ENCODE data around the gene ZNF12. TPM values are rescaled to one million over a fixed set of nuclear protein-coding genes. Genes with fewer than 3 reads are reported as not detected.
"Not testable (repeated sequence)": the region's sequence is repeated elsewhere in the genome, so short reads cannot be mapped to it uniquely, and the experiment has no call there.

The ZNF12 gene
- polyA plus RNA-seq (26.0 and 27.9 TPM in 2 replicates), polyA minus RNA-seq (55.5 and 61.0 TPM in 2 replicates)

DNA sequence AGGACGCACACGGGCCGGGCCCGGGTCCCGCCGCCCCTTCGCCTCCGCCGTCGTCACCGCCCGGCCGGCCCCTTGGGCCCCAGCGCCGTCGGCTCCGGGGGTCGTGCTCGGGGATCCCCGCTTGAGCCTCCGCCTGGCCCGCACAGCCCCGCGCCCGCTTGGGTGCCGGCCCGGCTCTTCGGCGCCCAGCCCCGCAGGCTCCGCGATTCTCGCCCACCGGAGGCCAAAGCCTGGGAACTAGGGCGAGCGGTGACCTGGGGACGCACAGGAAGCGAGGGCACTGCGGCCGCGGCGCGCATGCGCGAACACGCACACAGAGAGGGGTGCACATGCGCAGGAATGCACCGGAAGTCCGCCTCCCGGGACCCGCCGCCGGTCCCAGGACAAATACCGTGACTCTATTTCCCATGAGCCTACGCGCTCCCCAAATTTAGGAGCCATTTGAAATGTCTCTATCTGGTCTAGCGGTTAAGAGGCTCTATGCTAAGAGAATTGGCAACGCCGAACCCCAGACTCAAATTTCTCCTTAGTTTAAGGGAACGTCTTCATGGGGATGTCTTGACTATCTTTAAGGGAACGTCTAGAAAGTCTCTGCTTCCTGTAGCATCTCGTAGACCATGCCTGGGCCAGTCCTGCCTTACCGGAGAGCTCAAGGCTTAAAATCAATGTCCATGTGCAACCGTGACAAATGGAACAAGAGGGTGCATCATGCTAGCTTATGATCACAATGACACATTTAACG is at the start of gene ZNF12:
Gene ZNF12, minus strand, starts transcription at position 282 of the 742 bp plus-strand sequence. CDS start 1,774 bp downstream, outside the sequence.
- no peaks in the 10 kb centered on the region for H3K27me3 ChIP-seq (ENCODE audit: insufficient read depth, low read depth, low read length)
- peaks cover 11% of the 10 kb centered on the region for H3K36me3 ChIP-seq (ENCODE audit: insufficient read depth, low read length)
- H3K4me2 ChIP-seq (ENCODE audit: low read length), result peak within 1 kb of the TSS; percentile 96
- H3F3A ChIP-seq (ENCODE audit: insufficient read depth, low read length, poor library complexity, severe bottlenecking), result peaks cover 4% of the 10 kb centered on the region
- no peaks in the 10 kb centered on the region for H3K9me2 ChIP-seq (ENCODE audit: insufficient read depth, low read length)
- H3K27ac ChIP-seq (ENCODE audit: low read length), result peak within 1 kb of the TSS; percentile 79
- H4K20me1 ChIP-seq (ENCODE audit: insufficient read depth), result no peaks in the 10 kb centered on the region
- peak within 1 kb of the TSS; percentile 94 for H2AFZ ChIP-seq (ENCODE audit: low read depth, low read length)
- peak within 1 kb of the TSS; percentile 98 for H3K4me3 ChIP-seq (ENCODE audit: low read length)
- H3K9me3 ChIP-seq (ENCODE audit: low read length), result no peaks in the 10 kb centered on the region
- peak within 1 kb of the TSS; percentile 91 for H3K9ac ChIP-seq (ENCODE audit: low read length)
- peaks cover 36% of the 10 kb centered on the region for H3K79me2 ChIP-seq (replicated peaks; ENCODE audit: insufficient read depth, low read length)
- TF ChIP-seq SMC3 (conservative IDR thresholded peaks at IDR 0.05; ENCODE audit: poor library complexity) (peak; percentile 22), RAD21 (conservative IDR thresholded peaks at IDR 0.05) (no peak), TAF1 (IDR thresholded peaks at IDR 0.05; ENCODE audit: low read depth) (peak; percentile 31), EP300 (conservative IDR thresholded peaks at IDR 0.05; ENCODE audit: poor library complexity, severe bottlenecking) (no peak), EZH2 (IDR thresholded peaks at IDR 0.05; ENCODE audit: borderline replicate concordance, insufficient read depth, low read length, poor library complexity, severe bottlenecking) (no peak), MXI1 (conservative IDR thresholded peaks at IDR 0.05; ENCODE audit: poor library complexity, severe bottlenecking) (peak; percentile 73), POLR2AphosphoS5 (IDR thresholded peaks at IDR 0.05) (peak; percentile 91)
- TF ChIP-seq, protein P1, sequence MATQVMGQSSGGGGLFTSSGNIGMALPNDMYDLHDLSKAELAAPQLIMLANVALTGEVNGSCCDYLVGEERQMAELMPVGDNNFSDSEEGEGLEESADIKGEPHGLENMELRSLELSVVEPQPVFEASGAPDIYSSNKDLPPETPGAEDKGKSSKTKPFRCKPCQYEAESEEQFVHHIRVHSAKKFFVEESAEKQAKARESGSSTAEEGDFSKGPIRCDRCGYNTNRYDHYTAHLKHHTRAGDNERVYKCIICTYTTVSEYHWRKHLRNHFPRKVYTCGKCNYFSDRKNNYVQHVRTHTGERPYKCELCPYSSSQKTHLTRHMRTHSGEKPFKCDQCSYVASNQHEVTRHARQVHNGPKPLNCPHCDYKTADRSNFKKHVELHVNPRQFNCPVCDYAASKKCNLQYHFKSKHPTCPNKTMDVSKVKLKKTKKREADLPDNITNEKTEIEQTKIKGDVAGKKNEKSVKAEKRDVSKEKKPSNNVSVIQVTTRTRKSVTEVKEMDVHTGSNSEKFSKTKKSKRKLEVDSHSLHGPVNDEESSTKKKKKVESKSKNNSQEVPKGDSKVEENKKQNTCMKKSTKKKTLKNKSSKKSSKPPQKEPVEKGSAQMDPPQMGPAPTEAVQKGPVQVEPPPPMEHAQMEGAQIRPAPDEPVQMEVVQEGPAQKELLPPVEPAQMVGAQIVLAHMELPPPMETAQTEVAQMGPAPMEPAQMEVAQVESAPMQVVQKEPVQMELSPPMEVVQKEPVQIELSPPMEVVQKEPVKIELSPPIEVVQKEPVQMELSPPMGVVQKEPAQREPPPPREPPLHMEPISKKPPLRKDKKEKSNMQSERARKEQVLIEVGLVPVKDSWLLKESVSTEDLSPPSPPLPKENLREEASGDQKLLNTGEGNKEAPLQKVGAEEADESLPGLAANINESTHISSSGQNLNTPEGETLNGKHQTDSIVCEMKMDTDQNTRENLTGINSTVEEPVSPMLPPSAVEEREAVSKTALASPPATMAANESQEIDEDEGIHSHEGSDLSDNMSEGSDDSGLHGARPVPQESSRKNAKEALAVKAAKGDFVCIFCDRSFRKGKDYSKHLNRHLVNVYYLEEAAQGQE (IDR thresholded peaks at IDR 0.05; ENCODE audit: borderline replicate concordance), result peak; percentile 48
- TF ChIP-seq, protein P2, sequence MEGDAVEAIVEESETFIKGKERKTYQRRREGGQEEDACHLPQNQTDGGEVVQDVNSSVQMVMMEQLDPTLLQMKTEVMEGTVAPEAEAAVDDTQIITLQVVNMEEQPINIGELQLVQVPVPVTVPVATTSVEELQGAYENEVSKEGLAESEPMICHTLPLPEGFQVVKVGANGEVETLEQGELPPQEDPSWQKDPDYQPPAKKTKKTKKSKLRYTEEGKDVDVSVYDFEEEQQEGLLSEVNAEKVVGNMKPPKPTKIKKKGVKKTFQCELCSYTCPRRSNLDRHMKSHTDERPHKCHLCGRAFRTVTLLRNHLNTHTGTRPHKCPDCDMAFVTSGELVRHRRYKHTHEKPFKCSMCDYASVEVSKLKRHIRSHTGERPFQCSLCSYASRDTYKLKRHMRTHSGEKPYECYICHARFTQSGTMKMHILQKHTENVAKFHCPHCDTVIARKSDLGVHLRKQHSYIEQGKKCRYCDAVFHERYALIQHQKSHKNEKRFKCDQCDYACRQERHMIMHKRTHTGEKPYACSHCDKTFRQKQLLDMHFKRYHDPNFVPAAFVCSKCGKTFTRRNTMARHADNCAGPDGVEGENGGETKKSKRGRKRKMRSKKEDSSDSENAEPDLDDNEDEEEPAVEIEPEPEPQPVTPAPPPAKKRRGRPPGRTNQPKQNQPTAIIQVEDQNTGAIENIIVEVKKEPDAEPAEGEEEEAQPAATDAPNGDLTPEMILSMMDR (IDR thresholded peaks at IDR 0.05; ENCODE audit: poor library complexity, severe bottlenecking), result no peak

DNA sequence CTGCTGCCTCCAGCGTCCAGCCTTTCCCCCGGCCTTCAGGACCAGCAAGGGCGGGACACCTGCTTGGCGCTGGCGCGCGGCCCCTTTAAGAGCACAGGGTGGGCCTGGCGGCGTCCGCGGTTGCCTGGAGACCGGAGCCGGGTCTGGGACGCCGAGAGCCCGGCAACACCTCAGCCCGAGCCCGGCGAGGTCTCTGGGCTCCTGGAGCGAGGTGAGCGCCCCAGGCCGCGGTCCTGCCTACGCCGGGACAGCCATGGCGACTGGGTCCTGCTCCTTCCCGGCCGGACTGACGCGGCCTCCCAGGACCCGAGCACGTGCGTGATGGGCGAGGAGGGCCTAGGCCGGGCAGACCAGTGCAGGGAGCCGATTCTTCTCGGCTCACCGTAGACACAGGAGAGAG is 47.2 kb upstream of the ZNF12 start, which contains the start of gene RSPH10B2:
Gene RSPH10B2, plus strand, starts transcription at position 140 of the 400 bp plus-strand sequence. CDS start 3,575 bp downstream, outside the sequence.
- H3K27ac ChIP-seq (ENCODE audit: low read length); H3K9ac ChIP-seq (ENCODE audit: low read length); H3F3A ChIP-seq (ENCODE audit: insufficient read depth, low read length, poor library complexity, severe bottlenecking); H3K9me2 ChIP-seq (ENCODE audit: insufficient read depth, low read length); H3K4me2 ChIP-seq (ENCODE audit: low read length); H2AFZ ChIP-seq (ENCODE audit: low read depth, low read length); H3K9me3 ChIP-seq (ENCODE audit: low read length); H3K79me2 ChIP-seq (replicated peaks; ENCODE audit: insufficient read depth, low read length); H3K4me3 ChIP-seq (ENCODE audit: low read length); H3K36me3 ChIP-seq (ENCODE audit: insufficient read depth, low read length); H3K27me3 ChIP-seq (ENCODE audit: insufficient read depth, low read depth, low read length); H4K20me1 ChIP-seq (ENCODE audit: insufficient read depth): not testable (repeated sequence)

DNA sequence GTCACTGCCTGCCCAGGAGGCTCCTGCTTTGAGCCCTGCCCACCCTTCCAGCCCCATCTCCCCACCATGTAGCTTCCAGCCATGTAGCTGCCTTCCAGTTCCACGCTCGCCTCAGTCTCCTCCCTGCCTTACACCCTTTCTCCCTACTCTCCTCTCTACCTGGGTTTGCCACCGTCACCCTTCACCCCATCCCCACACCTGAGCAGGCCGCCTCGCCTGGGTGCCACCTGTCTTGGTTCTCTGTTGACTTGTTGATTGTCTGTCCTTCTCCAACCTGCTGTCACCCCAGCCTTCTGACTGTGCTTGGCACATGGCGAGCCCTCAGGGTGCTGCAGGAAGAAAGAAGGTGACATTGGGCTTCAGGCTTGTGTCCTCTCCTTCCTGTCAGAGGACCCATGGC is 43.4 kb upstream of the ZNF12 start:
- not testable (repeated sequence) for H3K9me3 ChIP-seq (ENCODE audit: low read length); H3K79me2 ChIP-seq (replicated peaks; ENCODE audit: insufficient read depth, low read length); H3K27ac ChIP-seq (ENCODE audit: low read length); H3K9me2 ChIP-seq (ENCODE audit: insufficient read depth, low read length); H3K36me3 ChIP-seq (ENCODE audit: insufficient read depth, low read length); H3K27me3 ChIP-seq (ENCODE audit: insufficient read depth, low read depth, low read length); H3K4me2 ChIP-seq (ENCODE audit: low read length); H2AFZ ChIP-seq (ENCODE audit: low read depth, low read length); H3K9ac ChIP-seq (ENCODE audit: low read length); H4K20me1 ChIP-seq (ENCODE audit: insufficient read depth); H3F3A ChIP-seq (ENCODE audit: insufficient read depth, low read length, poor library complexity, severe bottlenecking); H3K4me3 ChIP-seq (ENCODE audit: low read length)

DNA sequence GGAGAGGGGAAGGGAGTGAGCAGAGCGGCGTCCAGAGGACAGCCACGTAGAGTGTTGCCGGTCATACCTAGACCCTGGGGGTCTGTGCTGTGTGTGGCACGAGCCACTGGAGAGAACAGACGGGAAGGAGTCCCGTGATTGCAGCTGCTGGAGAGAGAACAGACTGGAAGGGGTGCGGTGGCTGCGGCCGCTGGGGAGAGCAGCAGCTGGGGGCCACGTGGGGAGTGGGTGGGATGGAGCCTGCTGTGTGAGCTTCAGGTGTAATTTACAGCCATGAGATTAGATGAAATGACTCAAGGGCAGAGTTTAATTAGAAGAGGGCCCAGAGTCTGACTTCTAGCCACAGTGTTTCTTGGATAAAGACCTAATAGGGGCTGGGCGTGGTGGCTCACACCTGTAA is 42.6 kb upstream of the ZNF12 start:
- H2AFZ ChIP-seq (ENCODE audit: low read depth, low read length); H3K27ac ChIP-seq (ENCODE audit: low read length); H3K9me3 ChIP-seq (ENCODE audit: low read length); H3K27me3 ChIP-seq (ENCODE audit: insufficient read depth, low read depth, low read length); H3K79me2 ChIP-seq (replicated peaks; ENCODE audit: insufficient read depth, low read length); H3K4me3 ChIP-seq (ENCODE audit: low read length); H3K9ac ChIP-seq (ENCODE audit: low read length); H3K36me3 ChIP-seq (ENCODE audit: insufficient read depth, low read length); H4K20me1 ChIP-seq (ENCODE audit: insufficient read depth); H3K9me2 ChIP-seq (ENCODE audit: insufficient read depth, low read length); H3K4me2 ChIP-seq (ENCODE audit: low read length); H3F3A ChIP-seq (ENCODE audit: insufficient read depth, low read length, poor library complexity, severe bottlenecking): not testable (repeated sequence)
